Measurements from ENCODE around the gene PHLDA1.

The PHLDA1 gene
- total RNA-seq = 102 to 196 (median 113) reads per million in 3 donors

DNA sequence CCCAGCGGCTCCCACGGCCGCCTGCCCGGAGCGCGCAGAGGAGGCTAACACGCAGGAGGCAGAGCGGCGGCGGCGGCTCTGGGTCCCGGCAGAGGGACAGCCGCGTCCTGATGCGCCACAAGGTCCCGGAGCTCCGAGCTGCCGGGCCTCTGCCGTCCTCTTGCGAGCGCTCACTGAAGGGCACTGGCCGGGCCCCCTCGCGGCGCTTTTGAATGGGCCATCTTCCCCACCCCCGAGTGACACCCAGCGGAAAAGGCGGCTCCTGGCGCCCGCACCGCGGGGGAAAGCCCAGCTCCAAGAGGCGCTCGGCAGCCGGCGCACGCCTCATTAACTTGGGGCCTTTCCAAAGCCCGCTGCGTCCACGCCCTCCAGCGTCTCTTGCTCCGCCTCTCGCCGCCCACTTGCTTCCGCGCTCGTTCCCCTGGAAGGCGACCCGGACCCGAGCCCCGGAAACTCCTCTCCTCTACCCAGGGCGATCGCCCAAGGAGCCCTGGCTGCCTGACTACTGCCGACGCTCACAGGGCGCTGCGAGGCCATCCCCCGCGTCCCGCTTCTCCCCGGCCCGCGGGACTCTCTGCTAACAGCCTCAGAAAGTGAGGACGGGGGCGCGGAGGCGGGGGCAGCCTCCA is at the start of gene PHLDA1:
TSS of gene PHLDA1 (minus strand) at position 363 of the 629 bp plus-strand sequence.
- Histone ChIP-seq H3K9me3 (ENCODE audit: control insufficient read depth, low read length) (no peaks in the 10 kb centered on the region), H3K4me1 (ENCODE audit: control insufficient read depth, insufficient read depth, low read length, poor library complexity, severe bottlenecking) (peaks cover 12% of the 10 kb centered on the region), H3K4me3 (ENCODE audit: insufficient read depth, low read depth, low read length, poor library complexity, severe bottlenecking) (peak within 1 kb of the TSS; percentile 91), H3K36me3 (ENCODE audit: control insufficient read depth, insufficient read depth, low read length) (no peaks in the 10 kb centered on the region), H3K27ac (ENCODE audit: insufficient read depth, low read length, poor library complexity, severe bottlenecking) (peak within 1 kb of the TSS; percentile 94), H3K27me3 (replicated peaks; ENCODE audit: control insufficient read depth, insufficient read depth, low read length, poor library complexity, severe bottlenecking) (no peaks in the 10 kb centered on the region)
- DNase-seq = peak; percentile 89 to 94 (median 90)

DNA sequence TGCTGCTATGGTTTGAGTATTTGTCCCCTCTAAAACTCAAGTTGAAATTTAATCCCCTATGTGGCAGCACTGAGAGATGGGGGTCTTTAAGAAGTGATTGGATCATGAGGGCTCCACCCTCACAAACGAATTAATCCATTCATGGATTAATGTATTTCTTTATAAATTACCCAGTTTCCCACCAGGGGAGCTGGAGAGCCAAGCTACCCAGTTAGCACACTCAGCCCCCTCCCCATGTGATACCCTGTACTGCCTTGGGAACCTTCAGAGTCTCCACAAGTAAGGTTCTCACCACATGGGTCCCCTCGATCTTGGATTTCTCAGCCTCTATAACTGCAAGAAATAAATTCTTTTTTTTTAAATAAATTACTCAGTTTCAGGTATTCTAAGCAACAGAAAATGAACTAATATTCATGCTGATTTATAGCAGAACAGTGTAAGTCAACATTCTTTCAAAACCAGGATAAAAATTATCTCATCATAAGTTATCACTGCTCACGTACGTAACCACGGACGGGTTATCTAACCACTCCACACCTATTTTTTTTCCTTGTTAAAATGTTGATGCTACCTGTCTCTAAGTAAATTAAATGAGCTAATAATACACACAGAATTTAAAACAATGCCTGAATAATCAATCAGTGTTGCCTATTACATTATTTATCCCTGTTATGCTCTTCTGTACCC is 49.3 kb upstream of the PHLDA1 start:
- no peak for DNase-seq
- Histone ChIP-seq H3K27me3 (replicated peaks; ENCODE audit: control insufficient read depth, insufficient read depth, low read length, poor library complexity, severe bottlenecking) (no peaks in the 10 kb centered on the region), H3K9me3 (ENCODE audit: control insufficient read depth, low read length) (no peaks in the 10 kb centered on the region), H3K27ac (ENCODE audit: insufficient read depth, low read length, poor library complexity, severe bottlenecking) (no peak overlapping the region), H3K4me3 (ENCODE audit: insufficient read depth, low read depth, low read length, poor library complexity, severe bottlenecking) (no peak overlapping the region), H3K4me1 (ENCODE audit: control insufficient read depth, insufficient read depth, low read length, poor library complexity, severe bottlenecking) (peaks cover 16% of the 10 kb centered on the region), H3K36me3 (ENCODE audit: control insufficient read depth, insufficient read depth, low read length) (no peaks in the 10 kb centered on the region)

DNA sequence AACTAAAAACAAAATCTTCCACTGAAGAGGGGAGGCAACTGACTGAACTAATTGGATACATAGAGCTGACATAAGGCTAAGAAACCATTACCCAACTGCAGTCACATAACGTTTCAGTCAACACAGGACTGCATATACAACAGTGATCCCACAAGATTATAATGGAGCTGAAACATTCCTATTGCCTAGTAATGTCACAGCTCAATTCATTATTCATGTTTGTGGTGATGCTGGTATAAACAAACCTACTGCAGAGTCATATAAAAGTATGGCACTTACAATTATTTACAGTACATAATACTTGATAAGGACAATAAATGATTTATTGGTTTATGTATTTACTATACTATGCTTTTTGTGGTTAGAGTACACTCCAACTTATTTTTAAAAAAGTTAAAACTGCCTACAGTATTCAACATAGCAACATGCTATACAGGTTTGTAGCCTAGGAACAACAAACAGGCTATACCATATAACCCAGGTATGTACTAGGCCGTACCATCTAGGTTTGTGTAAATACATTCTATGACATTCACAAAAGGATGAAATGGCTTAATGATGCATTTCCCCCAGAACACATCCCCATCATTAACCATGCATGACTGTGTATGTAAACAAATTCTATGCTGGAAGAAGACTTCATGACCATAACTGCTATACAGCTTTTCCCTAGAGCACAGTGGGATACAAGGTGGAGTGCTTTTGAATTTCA is 48.6 kb upstream of the PHLDA1 start:
- no peaks in the 10 kb centered on the region for H3K9me3 ChIP-seq (ENCODE audit: control insufficient read depth, low read length)
- no peak for DNase-seq
- peaks cover 13% of the 10 kb centered on the region for H3K4me1 ChIP-seq (ENCODE audit: control insufficient read depth, insufficient read depth, low read length, poor library complexity, severe bottlenecking)
- no peaks in the 10 kb centered on the region for H3K36me3 ChIP-seq (ENCODE audit: control insufficient read depth, insufficient read depth, low read length)
- H3K27ac ChIP-seq (ENCODE audit: insufficient read depth, low read length, poor library complexity, severe bottlenecking) = no peak overlapping the region
- no peak overlapping the region for H3K4me3 ChIP-seq (ENCODE audit: insufficient read depth, low read depth, low read length, poor library complexity, severe bottlenecking)
- H3K27me3 ChIP-seq (replicated peaks; ENCODE audit: control insufficient read depth, insufficient read depth, low read length, poor library complexity, severe bottlenecking) = no peaks in the 10 kb centered on the region

DNA sequence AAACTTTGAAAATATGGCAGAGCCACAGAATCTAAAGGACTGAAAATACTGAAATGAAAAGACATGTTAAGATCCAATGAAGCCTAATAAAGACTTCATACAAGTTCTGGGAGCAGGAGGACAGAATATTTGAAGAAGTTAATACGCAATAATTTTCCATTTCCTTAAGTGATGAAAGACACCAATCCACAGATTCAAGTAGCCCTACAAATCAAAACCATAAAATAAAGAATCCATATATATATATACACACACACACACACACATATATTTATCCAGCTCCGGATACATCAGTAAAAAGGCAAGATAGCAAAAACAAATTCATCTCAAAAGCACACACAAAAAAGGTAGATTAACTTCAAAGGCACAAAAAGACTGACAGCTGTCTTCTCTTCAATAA is 47.2 kb upstream of the PHLDA1 start:
- Histone ChIP-seq H3K36me3 (ENCODE audit: control insufficient read depth, insufficient read depth, low read length) (no peaks in the 10 kb centered on the region), H3K4me3 (ENCODE audit: insufficient read depth, low read depth, low read length, poor library complexity, severe bottlenecking) (no peak overlapping the region), H3K27ac (ENCODE audit: insufficient read depth, low read length, poor library complexity, severe bottlenecking) (no peak overlapping the region), H3K27me3 (replicated peaks; ENCODE audit: control insufficient read depth, insufficient read depth, low read length, poor library complexity, severe bottlenecking) (no peaks in the 10 kb centered on the region), H3K4me1 (ENCODE audit: control insufficient read depth, insufficient read depth, low read length, poor library complexity, severe bottlenecking) (peaks cover 13% of the 10 kb centered on the region), H3K9me3 (ENCODE audit: control insufficient read depth, low read length) (no peaks in the 10 kb centered on the region)
- DNase-seq = no peak

GRCh38 chr12:76075448-76075847 is 43.9 kb upstream of the PHLDA1 start:
- no peaks in the 10 kb centered on the region for H3K9me3 ChIP-seq (ENCODE audit: control insufficient read depth, low read length)
- no peak overlapping the region for H3K27ac ChIP-seq (ENCODE audit: insufficient read depth, low read length, poor library complexity, severe bottlenecking)
- H3K4me1 ChIP-seq (ENCODE audit: control insufficient read depth, insufficient read depth, low read length, poor library complexity, severe bottlenecking) = no peaks in the 10 kb centered on the region
- H3K4me3 ChIP-seq (ENCODE audit: insufficient read depth, low read depth, low read length, poor library complexity, severe bottlenecking) = no peak overlapping the region
- H3K27me3 ChIP-seq (replicated peaks; ENCODE audit: control insufficient read depth, insufficient read depth, low read length, poor library complexity, severe bottlenecking) = no peaks in the 10 kb centered on the region
- no peak for DNase-seq
- peaks cover 8% of the 10 kb centered on the region for H3K36me3 ChIP-seq (ENCODE audit: control insufficient read depth, insufficient read depth, low read length)

DNA sequence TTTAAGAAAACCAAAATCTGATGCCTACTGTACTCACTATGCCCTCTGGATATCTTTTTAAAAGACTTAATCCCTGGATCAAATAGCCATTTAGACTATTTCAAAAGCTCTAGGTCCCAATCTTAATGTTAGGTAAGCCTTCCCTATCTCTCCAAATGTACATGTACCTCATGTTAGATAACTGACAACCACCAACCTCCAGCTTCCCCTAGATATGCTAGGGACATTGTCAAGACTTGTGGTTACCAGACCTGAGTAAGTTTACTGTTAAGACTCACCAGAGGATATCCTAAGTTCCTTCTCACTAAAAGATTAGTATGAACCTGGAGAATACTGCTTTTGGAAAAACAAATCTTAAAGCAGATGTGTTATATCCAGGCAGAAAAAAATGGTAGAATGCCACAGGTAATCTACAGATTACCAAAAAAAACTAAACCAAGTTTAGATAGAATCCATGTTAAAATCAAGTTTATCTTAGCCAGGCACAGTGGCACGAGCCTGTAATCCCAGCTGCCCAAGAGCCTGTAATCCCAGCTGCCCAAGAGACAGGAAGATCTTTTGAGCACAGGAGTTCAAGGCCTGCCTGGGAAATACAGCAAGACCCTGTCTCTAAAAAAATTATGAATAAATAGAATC is 43.2 kb upstream of the PHLDA1 start:
- H3K27me3 ChIP-seq (replicated peaks; ENCODE audit: control insufficient read depth, insufficient read depth, low read length, poor library complexity, severe bottlenecking) = no peaks in the 10 kb centered on the region
- no peak overlapping the region for H3K4me3 ChIP-seq (ENCODE audit: insufficient read depth, low read depth, low read length, poor library complexity, severe bottlenecking)
- no peak for DNase-seq
- H3K9me3 ChIP-seq (ENCODE audit: control insufficient read depth, low read length) = no peaks in the 10 kb centered on the region
- H3K27ac ChIP-seq (ENCODE audit: insufficient read depth, low read length, poor library complexity, severe bottlenecking) = no peak overlapping the region
- H3K36me3 ChIP-seq (ENCODE audit: control insufficient read depth, insufficient read depth, low read length) = peaks cover 14% of the 10 kb centered on the region
- H3K4me1 ChIP-seq (ENCODE audit: control insufficient read depth, insufficient read depth, low read length, poor library complexity, severe bottlenecking) = no peaks in the 10 kb centered on the region

DNA sequence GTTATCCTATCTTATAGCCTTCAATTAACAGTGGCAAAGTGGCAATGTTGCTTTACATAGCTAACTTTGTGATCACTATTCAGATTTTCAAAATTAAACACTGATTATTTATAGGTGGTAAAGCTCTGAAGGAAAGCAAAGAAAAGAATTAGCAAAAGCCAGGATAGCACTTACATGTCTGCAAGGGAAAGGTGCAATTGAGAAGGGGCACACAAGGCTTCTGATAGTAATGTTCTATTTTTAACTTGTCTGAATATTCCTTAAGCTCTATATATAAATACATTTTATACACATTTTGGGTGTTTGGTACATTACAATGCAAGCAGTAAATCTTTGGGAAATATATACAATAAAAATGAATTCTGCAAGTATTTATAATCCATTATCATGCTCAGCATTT is 42.0 kb upstream of the PHLDA1 start:
- H3K4me1 ChIP-seq (ENCODE audit: control insufficient read depth, insufficient read depth, low read length, poor library complexity, severe bottlenecking) = no peaks in the 10 kb centered on the region
- no peaks in the 10 kb centered on the region for H3K9me3 ChIP-seq (ENCODE audit: control insufficient read depth, low read length)
- DNase-seq = no peak
- H3K27me3 ChIP-seq (replicated peaks; ENCODE audit: control insufficient read depth, insufficient read depth, low read length, poor library complexity, severe bottlenecking) = no peaks in the 10 kb centered on the region
- no peak overlapping the region for H3K4me3 ChIP-seq (ENCODE audit: insufficient read depth, low read depth, low read length, poor library complexity, severe bottlenecking)
- no peak overlapping the region for H3K27ac ChIP-seq (ENCODE audit: insufficient read depth, low read length, poor library complexity, severe bottlenecking)
- peaks cover 14% of the 10 kb centered on the region for H3K36me3 ChIP-seq (ENCODE audit: control insufficient read depth, insufficient read depth, low read length)

DNA sequence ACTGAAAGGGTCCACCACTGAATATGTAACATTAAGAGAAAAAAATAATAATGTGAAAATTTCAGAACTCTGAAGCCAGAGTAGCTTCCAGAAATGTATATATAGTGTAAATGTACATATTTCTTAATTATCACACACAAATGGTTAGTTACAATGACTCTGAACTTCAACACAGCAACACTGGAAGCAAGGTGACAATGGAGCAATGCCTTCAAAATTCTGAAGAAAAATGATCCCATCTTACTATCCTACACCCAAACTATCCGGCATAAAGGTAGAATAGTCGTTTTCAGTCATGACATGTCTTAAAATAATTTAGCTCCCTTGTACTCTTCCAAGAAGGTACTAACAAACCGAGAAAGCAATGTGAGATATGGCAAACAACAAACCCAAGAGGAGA is 41.0 kb upstream of the PHLDA1 start:
- H3K4me1 ChIP-seq (ENCODE audit: control insufficient read depth, insufficient read depth, low read length, poor library complexity, severe bottlenecking) = no peaks in the 10 kb centered on the region
- H3K9me3 ChIP-seq (ENCODE audit: control insufficient read depth, low read length) = no peaks in the 10 kb centered on the region
- peaks cover 14% of the 10 kb centered on the region for H3K36me3 ChIP-seq (ENCODE audit: control insufficient read depth, insufficient read depth, low read length)

GRCh38 chr12:76069339-76069738 is 37.8 kb upstream of the PHLDA1 start:
- peaks cover 7% of the 10 kb centered on the region for H3K9me3 ChIP-seq (ENCODE audit: control insufficient read depth, low read length)
- H3K36me3 ChIP-seq (ENCODE audit: control insufficient read depth, insufficient read depth, low read length) = peaks cover 34% of the 10 kb centered on the region
- H3K4me3 ChIP-seq (ENCODE audit: insufficient read depth, low read depth, low read length, poor library complexity, severe bottlenecking) = no peak overlapping the region
- no peaks in the 10 kb centered on the region for H3K4me1 ChIP-seq (ENCODE audit: control insufficient read depth, insufficient read depth, low read length, poor library complexity, severe bottlenecking)
- no peaks in the 10 kb centered on the region for H3K27me3 ChIP-seq (replicated peaks; ENCODE audit: control insufficient read depth, insufficient read depth, low read length, poor library complexity, severe bottlenecking)
- no peak for DNase-seq
- H3K27ac ChIP-seq (ENCODE audit: insufficient read depth, low read length, poor library complexity, severe bottlenecking) = no peak overlapping the region

More for the DNA sequence above, 41.0 kb upstream of the PHLDA1 start:
- H3K4me3 ChIP-seq (ENCODE audit: insufficient read depth, low read depth, low read length, poor library complexity, severe bottlenecking) = no peak overlapping the region
- H3K27me3 ChIP-seq (replicated peaks; ENCODE audit: control insufficient read depth, insufficient read depth, low read length, poor library complexity, severe bottlenecking) = no peaks in the 10 kb centered on the region
- no peak for DNase-seq
- no peak overlapping the region for H3K27ac ChIP-seq (ENCODE audit: insufficient read depth, low read length, poor library complexity, severe bottlenecking)
